Activated T-helper 2 cell treated with anti-CD3 and anti-CD28 coated beads, Interferon-gamma antibody, Interleukin-2, Interleukin-4, amounts not matched to agents 10 μg/mL and 5 μg/mL and 100 μg/mL, durations not matched to agents 14 hours and 24 hours and 36 hours (primary cell): ENCODE measurements around the gene ALDH1A2. TPM values are rescaled to one million over a fixed set of nuclear protein-coding genes. Genes with fewer than 3 reads are reported as not detected.

Experiments
- DNase-seq: peaks from one replicate; pipeline ENCODE4 v3.0.0; 2021; ENCODE audit warnings: low spot score
- H3K27ac Mint-ChIP-seq: one replicate; pipeline ENCODE4 v1.8.0; 2021; ENCODE audit warnings: mixed read lengths
- H3K27me3 Mint-ChIP-seq: one replicate; pipeline ENCODE4 v1.8.0; 2021; ENCODE audit warnings: low read depth, mixed read lengths
- H3K36me3 Mint-ChIP-seq: one replicate; pipeline ENCODE4 v1.8.0; 2021; ENCODE audit warnings: low read depth, mixed read lengths
- H3K4me1 Mint-ChIP-seq: one replicate; pipeline ENCODE4 v1.8.0; 2021; ENCODE audit warnings: low read depth, mixed read lengths
- H3K4me3 Mint-ChIP-seq: one replicate; pipeline ENCODE4 v1.8.0; 2021; ENCODE audit warnings: low read depth, mild to moderate bottlenecking, moderate library complexity, mixed read lengths
- H3K9me3 Mint-ChIP-seq: one replicate; pipeline ENCODE4 v1.8.0; 2021; ENCODE audit warnings: mixed read lengths
- intact Hi-C: fragments of 100-400 bp; cut with micrococcal nuclease; formaldehyde crosslinking; loops from one replicate; pipeline ENCODE4 v1.15.1; 2023
- total RNA-seq: library from RNA; stranded (reverse); gene quantifications from 2 replicates; pipeline ENCODE4 v1.2.3, GENCODE V29; 2022

Gene ALDH1A2
- total RNA-seq, 1 donor from 2014 or later, result 1.1 TPM

GRCh38 chr15:57941816-57942215, 123.7 kb downstream of the ALDH1A2 start:
- Mint-ChIP-seq H3K27me3 (peaks cover 28% of the 10 kb centered on the region), H3K36me3 (no peaks in the 10 kb centered on the region), H3K4me3 (no peak overlapping the region), H3K27ac (no peak overlapping the region), H3K9me3 (no peaks in the 10 kb centered on the region), H3K4me1 (no peaks in the 10 kb centered on the region)
- no peak for DNase-seq
- intact Hi-C loops, result no loop called here

- intact Hi-C loops, result no loop called here
- no peak for DNase-seq
- Mint-ChIP-seq H3K36me3 (no peaks in the 10 kb centered on the region), H3K27ac (no peak overlapping the region), H3K9me3 (no peaks in the 10 kb centered on the region), H3K4me3 (no peak overlapping the region), H3K4me1 (no peaks in the 10 kb centered on the region), H3K27me3 (peaks cover 11% of the 10 kb centered on the region)
Measured at GRCh38 chr15:57932348-57932747, 133.2 kb downstream of the ALDH1A2 start.

- intact Hi-C loops, result no loop called here
- Mint-ChIP-seq H3K4me3 (no peak overlapping the region), H3K36me3 (no peaks in the 10 kb centered on the region), H3K27me3 (peaks cover 9% of the 10 kb centered on the region), H3K9me3 (no peaks in the 10 kb centered on the region), H3K4me1 (no peaks in the 10 kb centered on the region), H3K27ac (no peak overlapping the region)
- no peak for DNase-seq
Measured at GRCh38 chr15:57931570-57931969, 133.9 kb downstream of the ALDH1A2 start.

GRCh38 chr15:57927091-57927631, 138.3 kb downstream of the ALDH1A2 start:
- Mint-ChIP-seq H3K9me3 (no peaks in the 10 kb centered on the region), H3K4me3 (no peak overlapping the region), H3K27me3 (peaks cover 6% of the 10 kb centered on the region), H3K4me1 (no peaks in the 10 kb centered on the region), H3K36me3 (no peaks in the 10 kb centered on the region), H3K27ac (no peak overlapping the region)
- DNase-seq, result no peak
- intact Hi-C loops, result no loop called here

GRCh38 chr15:57925650-57926049, 139.9 kb downstream of the ALDH1A2 start:
- H3K27me3 Mint-ChIP-seq, result peaks cover 6% of the 10 kb centered on the region
- H3K36me3 Mint-ChIP-seq, result no peaks in the 10 kb centered on the region
- H3K4me3 Mint-ChIP-seq, result no peak overlapping the region
- DNase-seq, result no peak
- H3K27ac Mint-ChIP-seq, result no peak overlapping the region
- intact Hi-C loops, result no loop called here
- no peaks in the 10 kb centered on the region for H3K9me3 Mint-ChIP-seq
- H3K4me1 Mint-ChIP-seq, result no peaks in the 10 kb centered on the region

- H3K4me3 Mint-ChIP-seq, result no peak overlapping the region
- no peak for DNase-seq
Measured at GRCh38 chr15:57924598-57924997, 140.9 kb downstream of the ALDH1A2 start.

GRCh38 chr15:57923750-57924149, 141.8 kb downstream of the ALDH1A2 start:
- no peaks in the 10 kb centered on the region for H3K4me1 Mint-ChIP-seq
- H3K4me3 Mint-ChIP-seq, result no peak overlapping the region
- H3K27ac Mint-ChIP-seq, result no peak overlapping the region
- H3K36me3 Mint-ChIP-seq, result no peaks in the 10 kb centered on the region
- DNase-seq, result no peak
- no peaks in the 10 kb centered on the region for H3K9me3 Mint-ChIP-seq
- intact Hi-C loops, result no loop called here
- H3K27me3 Mint-ChIP-seq, result peaks cover 3% of the 10 kb centered on the region

More at GRCh38 chr15:57924598-57924997, 140.9 kb downstream of the ALDH1A2 start:
- H3K27me3 Mint-ChIP-seq, result peaks cover 3% of the 10 kb centered on the region
- H3K36me3 Mint-ChIP-seq, result no peaks in the 10 kb centered on the region
- no peak overlapping the region for H3K27ac Mint-ChIP-seq
- intact Hi-C loops, result no loop called here
- no peaks in the 10 kb centered on the region for H3K4me1 Mint-ChIP-seq
- no peaks in the 10 kb centered on the region for H3K9me3 Mint-ChIP-seq

- H3K9me3 Mint-ChIP-seq, result no peaks in the 10 kb centered on the region
- H3K4me1 Mint-ChIP-seq, result no peaks in the 10 kb centered on the region
- no peak overlapping the region for H3K27ac Mint-ChIP-seq
- H3K36me3 Mint-ChIP-seq, result no peaks in the 10 kb centered on the region
- H3K27me3 Mint-ChIP-seq, result peaks cover 3% of the 10 kb centered on the region
- DNase-seq, result no peak
- intact Hi-C loops, result no loop called here
- no peak overlapping the region for H3K4me3 Mint-ChIP-seq
Measured at GRCh38 chr15:57923306-57923705, 142.2 kb downstream of the ALDH1A2 start.

GRCh38 chr15:57922776-57923175, 142.7 kb downstream of the ALDH1A2 start:
- Mint-ChIP-seq H3K36me3 (no peaks in the 10 kb centered on the region), H3K4me1 (no peaks in the 10 kb centered on the region), H3K27ac (no peak overlapping the region)

GRCh38 chr15:57921371-57921770, 144.1 kb downstream of the ALDH1A2 start:
- Mint-ChIP-seq H3K4me3 (no peak overlapping the region), H3K27me3 (peaks cover 3% of the 10 kb centered on the region), H3K27ac (no peak overlapping the region), H3K9me3 (no peaks in the 10 kb centered on the region), H3K36me3 (no peaks in the 10 kb centered on the region), H3K4me1 (no peaks in the 10 kb centered on the region)
- intact Hi-C loops, result no loop called here
- DNase-seq, result no peak

More at GRCh38 chr15:57922776-57923175, 142.7 kb downstream of the ALDH1A2 start:
- no peak for DNase-seq
- no peaks in the 10 kb centered on the region for H3K9me3 Mint-ChIP-seq
- H3K27me3 Mint-ChIP-seq, result peaks cover 3% of the 10 kb centered on the region
- intact Hi-C loops, result no loop called here
- H3K4me3 Mint-ChIP-seq, result no peak overlapping the region

- Mint-ChIP-seq H3K27me3 (peaks cover 2% of the 10 kb centered on the region), H3K9me3 (no peaks in the 10 kb centered on the region), H3K27ac (no peak overlapping the region), H3K36me3 (no peaks in the 10 kb centered on the region), H3K4me1 (no peaks in the 10 kb centered on the region), H3K4me3 (no peak overlapping the region)
- DNase-seq, result no peak
- intact Hi-C loops, result no loop called here
Measured at GRCh38 chr15:57920911-57921310, 144.6 kb downstream of the ALDH1A2 start.

GRCh38 chr15:57919754-57920153, 145.8 kb downstream of the ALDH1A2 start:
- Mint-ChIP-seq H3K27me3 (peaks cover 2% of the 10 kb centered on the region), H3K36me3 (no peaks in the 10 kb centered on the region), H3K4me1 (no peaks in the 10 kb centered on the region), H3K4me3 (no peak overlapping the region), H3K9me3 (no peaks in the 10 kb centered on the region), H3K27ac (no peak overlapping the region)
- intact Hi-C loops, result no loop called here
- no peak for DNase-seq

GRCh38 chr15:57917998-57918397, 147.5 kb downstream of the ALDH1A2 start:
- H3K27ac Mint-ChIP-seq, result no peak overlapping the region
- no peaks in the 10 kb centered on the region for H3K4me1 Mint-ChIP-seq
- intact Hi-C loops, result no loop called here

GRCh38 chr15:57916695-57917094, 148.8 kb downstream of the ALDH1A2 start:
- intact Hi-C loops, result no loop called here
- Mint-ChIP-seq H3K4me1 (no peaks in the 10 kb centered on the region), H3K9me3 (no peaks in the 10 kb centered on the region), H3K27me3 (peaks cover 2% of the 10 kb centered on the region), H3K36me3 (no peaks in the 10 kb centered on the region), H3K27ac (no peak overlapping the region), H3K4me3 (no peak overlapping the region)
- DNase-seq, result no peak

More at GRCh38 chr15:57917998-57918397, 147.5 kb downstream of the ALDH1A2 start:
- no peaks in the 10 kb centered on the region for H3K36me3 Mint-ChIP-seq
- peaks cover 2% of the 10 kb centered on the region for H3K27me3 Mint-ChIP-seq
- no peaks in the 10 kb centered on the region for H3K9me3 Mint-ChIP-seq
- no peak overlapping the region for H3K4me3 Mint-ChIP-seq
- DNase-seq, result no peak
